ENCODE measurements around the gene APBA2.
"Not testable (repeated sequence)": the region's sequence is repeated elsewhere in the genome, so short reads cannot be mapped to it uniquely, and the experiment has no call there.

The APBA2 gene

DNA sequence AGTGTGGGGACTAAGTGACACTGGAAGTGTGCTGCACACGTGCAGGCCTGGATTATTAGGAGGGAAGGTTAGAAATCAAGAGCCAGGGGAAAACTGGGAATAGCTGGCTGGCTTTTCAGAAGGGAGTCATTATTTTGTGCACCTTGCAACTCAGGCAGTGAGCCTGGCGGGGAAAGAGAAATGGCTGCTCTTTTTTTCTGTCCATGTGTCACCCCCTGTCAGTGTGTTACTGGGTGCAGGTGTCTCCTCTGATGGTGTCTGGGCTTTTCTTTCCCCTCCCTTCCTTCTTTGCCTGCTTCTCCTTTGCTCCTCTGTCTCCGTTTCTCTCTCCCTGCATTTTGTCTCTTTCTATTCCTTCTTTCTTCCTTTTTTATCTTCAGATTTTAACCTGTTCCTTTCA, 130.7 kb downstream of the APBA2 start:
- DNase-seq = no peak

DNA sequence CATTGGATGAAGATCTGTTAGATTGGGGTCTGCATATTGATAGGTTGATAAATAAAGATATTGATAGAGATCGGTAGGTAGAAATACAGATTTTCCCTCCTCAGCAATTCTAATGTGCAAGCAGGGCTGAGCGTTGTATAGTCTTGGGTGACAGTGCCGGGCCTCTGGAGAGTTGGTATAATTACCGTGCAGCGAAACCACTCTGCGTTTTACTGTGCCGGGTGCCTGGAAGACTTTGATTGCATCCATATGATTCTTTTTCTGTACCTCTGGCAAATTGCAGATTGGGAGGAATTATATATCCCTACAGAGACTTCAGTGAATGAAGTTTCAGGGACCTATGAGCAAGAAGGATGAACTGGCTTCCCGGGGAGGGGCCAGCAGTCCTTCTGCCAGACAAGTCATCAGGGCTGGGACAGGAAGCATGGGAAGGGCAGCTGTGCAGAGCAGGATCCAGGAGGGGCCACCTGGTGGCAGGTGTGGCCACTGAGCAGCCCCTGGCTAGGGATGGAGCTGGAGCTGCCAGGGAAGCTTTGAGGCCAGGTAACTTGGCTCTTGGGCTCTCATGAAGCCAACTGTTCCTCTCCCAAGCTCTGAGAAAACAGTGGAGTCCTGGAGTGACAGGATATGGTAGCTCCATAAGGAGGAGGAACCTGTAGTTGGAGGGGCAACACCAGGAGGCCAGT, 132.5 kb downstream of the APBA2 start:
- DNase-seq = no peak

DNA sequence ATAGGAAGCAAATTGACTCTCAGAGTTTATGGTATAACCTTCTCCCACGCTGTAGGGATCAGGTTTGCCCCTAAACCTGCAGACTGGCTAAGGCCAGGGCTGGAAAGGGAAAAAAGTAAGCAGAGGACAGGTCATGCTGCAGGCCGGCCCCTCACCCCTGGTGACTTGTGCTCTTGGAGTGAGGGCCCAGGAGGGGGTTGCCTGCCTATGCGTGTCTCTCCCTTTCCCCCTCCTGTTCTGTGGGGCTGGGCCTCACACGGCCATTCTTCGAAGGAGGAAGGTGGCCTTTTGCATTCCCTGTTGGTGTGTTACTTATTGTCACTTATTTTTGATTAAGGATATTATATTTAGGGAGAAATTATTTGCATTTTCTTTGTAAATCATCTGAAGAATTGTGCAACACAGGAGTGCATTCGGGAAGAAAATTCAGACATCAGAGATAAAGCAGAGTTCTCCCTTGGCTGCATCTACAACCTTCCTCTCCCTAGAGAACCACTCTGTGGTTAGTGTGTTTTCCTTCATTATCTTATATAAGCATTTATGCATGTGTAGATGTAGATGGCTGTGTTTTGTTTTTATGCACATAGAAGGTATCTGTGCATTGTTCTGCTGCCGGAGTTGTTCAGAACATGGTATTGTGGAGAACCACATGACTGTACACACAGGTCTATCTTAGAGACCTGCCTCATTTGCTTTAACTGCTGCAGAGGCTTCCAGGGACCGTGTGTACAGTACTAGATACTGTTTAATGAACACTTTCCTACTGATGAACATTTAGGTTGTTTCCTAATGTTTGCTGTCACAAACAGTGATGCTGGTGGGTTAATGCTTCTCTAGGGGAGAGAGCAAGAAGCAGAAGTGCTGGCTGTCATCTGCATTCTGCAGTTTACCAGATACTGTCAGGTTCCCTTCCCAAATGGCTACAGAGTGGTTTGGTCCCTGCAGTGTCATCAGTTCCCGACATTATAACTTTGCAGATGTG, 133.5 kb downstream of the APBA2 start:
- DNase-seq = no peak

DNA sequence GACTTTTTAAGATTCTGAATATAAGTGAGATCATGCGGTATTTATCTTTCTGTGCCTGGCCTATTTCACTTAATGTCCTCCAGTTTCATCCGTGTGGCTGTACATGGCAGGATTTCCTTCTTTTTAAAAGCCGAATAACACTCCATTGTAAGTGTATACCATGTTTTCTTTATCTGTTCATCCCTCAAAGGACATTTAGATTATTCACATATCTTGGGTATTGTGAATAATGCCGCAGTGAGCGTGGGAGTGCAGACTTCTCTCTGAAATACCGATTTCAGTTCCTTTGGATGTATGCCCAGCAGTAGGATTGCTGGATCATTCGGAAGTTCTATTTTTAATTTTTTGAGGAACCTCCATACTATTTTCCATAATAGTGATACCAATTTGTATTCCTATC, 136.1 kb downstream of the APBA2 start:
- peak; percentile 57 for DNase-seq

DNA sequence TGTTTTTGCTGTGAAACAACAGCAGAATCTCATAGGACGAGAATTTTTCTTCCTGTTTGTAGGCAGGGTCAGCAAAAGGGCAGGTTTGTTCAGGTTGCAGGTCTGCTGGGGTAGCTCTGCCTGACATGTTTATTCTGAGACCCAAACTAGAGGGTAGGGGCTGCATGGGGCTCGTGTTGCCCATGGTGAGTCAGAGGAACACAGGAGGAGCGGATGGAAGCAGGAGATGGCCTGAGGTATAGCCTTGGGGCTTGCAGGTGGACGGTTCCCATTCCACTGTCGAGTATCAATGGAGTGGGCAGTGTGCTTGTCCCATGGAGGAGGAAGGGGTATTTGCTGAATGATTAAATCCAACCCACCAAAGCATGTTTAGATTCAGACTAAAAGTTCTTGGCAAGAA, 138.9 kb downstream of the APBA2 start:
- no peak for DNase-seq

DNA sequence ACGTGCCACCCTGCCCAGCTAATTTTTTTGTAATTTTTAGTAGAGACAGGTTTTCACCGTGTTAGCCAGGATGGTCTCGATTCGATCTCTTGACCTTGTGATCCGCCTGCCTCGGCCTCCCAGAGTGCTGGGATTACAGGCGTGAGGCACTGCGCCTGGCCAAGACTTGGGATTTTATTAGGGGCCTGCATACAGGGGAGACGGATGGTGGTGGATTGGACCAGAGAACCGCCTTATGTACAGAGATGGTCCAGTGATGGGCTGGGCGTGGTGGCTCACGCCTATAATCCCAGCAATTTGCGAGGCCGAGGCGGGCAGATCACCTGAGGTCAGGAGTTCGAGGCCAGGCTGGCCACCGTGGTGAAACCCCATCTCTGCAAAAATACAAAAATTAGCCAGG, 139.6 kb downstream of the APBA2 start:
- not testable (repeated sequence) for DNase-seq

DNA sequence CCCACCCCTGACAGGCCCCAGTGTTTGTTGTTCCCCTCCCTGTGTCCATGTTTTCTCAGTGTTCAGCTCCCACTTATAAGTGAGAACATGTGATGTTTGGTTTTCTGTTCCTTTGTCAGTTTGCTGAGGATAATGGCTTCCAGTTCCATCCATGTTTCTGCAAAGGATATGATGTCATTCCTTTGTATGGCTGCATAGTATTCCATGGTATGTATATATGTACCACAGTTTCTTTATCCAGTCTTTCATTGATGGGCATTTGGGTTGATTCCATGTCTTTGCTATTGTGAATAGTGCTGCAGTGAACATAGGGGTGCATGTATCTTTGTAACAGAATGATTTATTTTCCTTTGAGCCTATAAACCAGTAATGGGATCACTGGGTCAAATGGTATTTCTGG, 142.4 kb downstream of the APBA2 start:
- not testable (repeated sequence) for DNase-seq

DNA sequence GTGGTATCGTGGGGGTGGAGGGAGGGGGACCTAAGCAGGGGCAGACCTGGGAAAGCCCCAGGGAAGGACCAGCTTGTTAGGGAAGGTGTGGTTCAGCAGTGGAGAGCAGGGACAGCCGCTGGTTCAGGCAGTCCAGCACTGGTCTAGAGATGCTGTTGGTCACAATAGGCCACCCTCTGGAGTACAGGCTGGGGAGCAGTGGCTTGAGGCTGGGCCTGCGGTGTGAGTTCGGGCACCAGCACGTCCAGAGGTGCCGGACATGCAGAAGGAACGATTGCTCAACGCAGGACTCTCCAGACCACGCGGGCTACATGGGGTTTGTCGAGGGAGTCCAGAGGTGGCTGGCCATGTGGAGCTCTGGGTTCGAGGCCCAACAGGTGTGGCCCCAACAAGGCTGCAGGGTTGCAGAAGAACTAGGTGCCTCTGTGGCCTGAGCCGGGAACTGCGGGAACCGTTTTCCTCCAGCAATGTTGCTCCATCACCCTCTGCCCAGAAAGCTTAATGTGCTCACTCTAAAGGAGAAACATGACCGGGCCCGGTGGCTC, 143.9 kb downstream of the APBA2 start:
- DNase-seq = no peak

DNA sequence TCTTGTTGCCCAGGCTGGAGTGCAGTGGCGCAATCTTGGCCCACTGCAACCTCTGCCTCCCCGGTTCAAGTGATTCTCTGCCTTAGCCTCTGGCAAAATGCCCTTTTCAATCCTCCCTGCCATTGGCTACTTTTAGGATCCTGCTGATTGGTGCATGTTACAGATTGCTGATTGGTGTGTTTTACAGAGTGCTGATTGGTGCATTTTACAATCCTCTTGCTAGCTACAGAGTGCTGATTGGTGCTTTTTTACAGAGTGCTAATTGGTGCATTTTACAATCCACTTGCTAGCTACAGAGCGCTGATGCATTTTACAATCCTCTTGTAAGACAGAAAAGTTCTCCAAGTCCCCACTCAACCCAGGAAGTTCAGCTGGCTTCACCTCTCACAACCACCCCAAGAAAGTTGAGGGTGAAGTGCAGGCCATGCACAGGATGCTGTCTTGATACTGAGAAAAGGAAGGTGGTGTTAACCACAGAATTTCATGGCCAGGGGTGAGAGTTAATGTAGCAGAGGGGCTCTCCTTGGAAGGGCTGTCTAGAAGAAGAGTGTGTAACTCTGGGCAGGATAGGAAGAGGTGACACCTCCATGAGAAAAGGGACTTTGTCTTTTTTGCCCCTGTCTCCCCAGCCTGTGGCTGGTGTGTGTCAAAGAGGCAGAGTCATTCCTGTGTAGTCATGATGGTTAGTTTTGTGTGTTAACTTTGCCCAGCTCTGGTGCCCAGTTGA, 145.9 kb downstream of the APBA2 start:
- no peak for DNase-seq

DNA sequence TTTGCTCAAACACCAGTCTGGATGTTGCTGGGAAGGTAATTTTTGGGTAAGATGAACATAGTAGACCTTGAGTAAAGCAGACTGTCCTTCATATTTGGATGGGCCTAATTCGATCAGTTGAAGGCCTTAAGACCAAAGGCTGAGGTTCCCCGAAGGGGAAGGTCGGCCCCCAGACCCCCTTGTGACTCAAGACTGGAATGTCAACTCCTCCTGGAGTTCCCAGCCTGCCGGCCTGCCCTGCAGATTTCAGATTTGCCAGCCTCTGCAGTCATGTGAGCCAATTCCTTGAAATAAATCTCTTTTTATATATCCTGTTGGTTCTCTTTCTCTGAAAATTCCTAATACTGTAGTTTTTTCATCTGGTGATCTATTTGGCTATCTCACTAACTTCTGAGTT, 146.5 kb downstream of the APBA2 start:
- no peak for DNase-seq

DNA sequence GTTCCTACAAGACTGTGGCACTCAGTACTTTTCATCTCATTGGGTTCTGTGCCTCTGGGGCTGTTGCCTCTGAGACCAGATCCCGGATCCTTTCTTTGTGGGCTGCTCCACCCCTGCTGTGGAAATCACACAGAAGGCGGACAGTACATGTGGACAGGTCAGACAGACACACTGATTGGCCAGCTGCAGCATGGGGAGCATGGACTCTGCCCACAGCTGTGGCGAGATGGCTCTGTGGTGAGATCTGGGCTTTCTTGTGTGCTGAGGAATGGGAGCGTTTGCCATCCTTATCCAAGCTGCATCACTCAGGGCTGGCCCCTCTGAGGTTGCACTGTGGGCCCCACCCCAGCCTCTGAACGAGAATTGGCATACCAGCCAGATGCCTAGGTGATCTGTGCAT, 147.0 kb downstream of the APBA2 start:
- no peak for DNase-seq

DNA sequence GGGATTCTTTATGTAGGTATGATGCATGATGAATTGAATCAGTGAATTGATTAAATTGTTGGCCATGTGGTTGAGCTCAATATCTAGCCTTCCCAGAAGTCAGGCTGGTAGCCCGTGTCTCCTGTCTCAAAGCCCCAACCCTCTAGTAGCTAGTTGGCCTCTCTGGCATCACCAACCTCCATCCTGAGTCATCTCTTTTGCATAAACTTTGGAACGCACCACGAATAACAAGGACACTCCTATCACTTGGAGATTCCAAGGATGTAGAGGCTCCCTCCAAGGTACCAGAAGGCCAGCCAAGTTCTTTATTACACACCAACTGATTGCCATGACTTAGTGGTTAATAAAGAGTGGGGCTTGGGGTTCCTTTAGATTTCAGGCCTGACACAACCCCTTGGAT, 148.4 kb downstream of the APBA2 start:
- no peak for DNase-seq

DNA sequence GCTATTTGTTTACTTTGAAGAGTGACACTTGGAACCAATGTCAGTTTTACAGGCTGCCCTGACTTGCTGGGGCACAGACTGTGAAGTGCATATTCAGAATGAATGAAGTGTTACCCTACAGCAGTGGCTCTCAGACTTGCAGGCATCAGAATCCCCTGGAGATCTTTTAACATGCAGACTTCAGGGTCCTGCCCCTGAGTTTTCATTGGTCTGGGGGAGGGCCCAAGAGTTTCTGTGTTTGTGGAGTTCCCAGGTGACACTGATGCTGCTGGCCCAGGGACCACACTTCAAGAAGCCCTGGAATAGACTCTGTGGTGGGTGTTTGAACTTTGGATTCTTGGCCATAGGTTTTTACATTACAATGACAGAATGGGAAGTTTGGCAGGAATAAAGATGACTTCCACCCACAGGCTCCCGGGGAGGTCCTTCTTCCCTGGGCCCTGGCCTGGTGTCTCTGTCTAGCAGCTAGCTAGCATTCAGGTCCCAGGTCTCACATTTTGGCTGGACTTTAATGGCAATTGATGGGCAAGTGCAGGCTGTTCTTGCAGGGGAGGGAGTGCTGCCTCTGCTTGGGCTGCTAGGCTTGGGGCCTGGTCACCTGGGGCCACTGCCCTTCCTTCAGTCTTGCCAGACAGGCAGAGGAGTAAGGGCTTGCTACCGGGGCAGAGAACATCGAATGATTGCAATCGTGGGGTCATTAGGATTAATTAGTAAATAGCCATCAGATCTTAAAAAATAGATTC, 149.0 kb downstream of the APBA2 start:
- no peak for DNase-seq

DNA sequence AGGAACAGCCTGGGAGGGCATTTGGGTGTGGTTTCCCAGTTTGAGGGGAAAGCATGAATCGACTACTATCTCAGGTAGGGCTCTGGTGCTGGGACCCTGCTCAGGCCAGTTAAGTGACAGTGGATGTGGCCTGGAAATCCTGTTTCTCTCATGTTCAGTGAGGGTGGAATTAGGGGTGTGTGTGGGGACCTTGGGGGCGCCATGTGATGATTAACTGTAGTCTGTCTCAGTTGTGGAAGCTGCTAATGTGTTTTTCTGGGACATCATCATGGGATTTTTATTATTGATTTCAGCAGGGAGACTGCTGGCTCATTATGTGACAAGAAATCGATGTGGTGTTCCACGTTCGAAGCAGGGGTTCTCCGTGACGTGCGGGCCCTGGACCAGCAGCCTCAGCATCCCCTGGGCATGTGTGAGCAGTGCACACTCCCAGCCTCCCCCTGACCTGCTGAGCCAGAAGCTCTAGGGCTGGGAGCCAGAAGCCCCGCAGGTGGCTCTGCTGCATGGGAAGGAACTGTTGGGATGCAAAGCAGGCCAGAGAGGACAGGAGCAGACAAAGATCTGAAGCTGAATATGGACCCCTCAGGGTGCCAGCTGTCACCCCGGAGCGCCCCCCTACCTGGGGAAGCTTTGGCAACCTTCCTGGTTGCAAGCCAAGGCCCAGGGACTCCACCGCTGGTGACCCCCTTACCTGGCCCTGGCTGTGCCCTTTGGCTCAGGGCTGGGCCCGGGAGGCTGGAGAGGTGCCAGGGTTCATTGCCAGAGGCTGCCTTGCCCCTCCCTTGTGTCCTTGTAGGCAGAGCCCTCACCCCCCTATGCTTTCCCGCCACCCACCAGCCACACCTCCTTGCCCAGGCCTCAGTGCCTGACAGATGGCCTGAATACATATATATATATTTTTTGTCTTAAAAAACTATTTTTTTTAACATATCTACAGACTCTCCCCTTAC, 149.8 kb downstream of the APBA2 start:
- no peak for DNase-seq

DNA sequence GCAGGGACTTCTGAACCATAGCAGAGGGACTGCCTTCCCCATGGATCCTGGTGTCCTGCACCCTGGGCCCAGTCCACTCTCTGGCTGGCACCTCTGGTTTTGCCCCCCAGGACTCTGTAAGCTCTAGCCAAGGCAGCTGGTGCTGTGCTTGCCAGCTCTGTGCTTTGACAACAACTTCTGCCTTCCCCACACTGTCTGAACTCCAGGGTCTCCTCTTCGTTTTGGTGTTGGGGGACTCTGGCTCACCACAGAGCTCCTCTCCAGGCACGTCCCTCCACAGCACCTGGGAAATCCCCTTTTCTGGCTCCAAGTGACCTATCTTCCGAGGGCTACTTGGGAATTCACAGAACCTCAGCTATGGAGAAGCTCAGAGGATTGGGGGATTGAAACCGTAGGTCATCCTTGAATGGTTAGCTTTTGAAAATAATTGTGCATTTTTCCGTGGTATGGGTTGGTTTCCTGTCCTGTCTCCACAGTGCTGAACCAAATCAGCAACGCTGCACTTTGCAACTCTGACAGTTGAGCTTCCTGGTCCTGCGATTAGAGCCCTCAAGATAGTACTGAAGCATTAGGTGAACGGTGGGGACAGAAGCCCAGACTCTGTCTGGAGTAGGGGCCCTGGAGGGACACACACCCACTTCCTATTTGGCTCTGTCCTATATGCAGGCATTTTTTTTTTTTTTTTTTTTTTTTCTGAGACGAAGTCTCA, 152.4 kb downstream of the APBA2 start:
- no peak for DNase-seq

DNA sequence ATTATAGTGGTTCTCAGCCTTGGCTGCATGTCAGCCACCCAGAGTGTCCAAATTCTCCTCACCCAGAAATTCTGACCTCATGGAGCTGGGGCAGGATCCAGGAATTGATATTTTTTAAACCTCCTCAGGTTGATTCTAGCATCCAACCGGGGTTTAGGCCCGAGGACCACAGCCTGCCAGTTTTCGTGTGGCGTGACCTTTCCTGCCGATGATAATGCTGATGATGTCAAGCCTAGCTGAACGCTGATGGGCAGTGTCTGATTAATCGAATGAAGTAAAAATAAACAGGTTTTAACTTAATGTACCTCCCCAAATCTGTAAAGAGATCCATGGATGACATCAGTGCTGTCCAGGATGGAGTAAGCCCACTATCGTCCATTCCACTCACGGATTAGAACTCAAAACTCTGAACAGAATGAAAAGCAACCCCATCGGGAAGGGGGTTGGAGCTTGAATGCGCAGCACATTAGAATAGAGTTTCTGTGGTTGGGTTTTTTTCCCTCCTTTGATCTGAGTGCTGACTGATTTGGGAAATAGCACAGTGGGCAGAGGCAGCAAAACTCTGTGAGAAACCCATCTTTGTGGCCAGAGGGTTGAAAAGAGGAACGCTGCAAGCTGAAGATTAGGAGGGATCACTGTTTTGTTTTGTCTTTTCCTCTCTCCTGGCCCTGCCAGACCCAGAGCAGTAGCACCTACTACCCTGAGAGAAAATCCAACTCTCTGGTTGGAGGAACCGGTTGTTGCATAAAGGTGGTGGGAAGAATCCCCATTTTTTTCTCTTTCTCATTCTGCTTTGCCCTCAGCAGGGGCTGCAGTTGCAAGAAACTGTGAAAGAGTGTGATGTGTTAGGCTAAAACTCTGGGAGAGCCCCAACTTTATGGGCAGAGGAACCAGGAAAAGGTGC, 153.9 kb downstream of the APBA2 start:
- no peak for DNase-seq

DNA sequence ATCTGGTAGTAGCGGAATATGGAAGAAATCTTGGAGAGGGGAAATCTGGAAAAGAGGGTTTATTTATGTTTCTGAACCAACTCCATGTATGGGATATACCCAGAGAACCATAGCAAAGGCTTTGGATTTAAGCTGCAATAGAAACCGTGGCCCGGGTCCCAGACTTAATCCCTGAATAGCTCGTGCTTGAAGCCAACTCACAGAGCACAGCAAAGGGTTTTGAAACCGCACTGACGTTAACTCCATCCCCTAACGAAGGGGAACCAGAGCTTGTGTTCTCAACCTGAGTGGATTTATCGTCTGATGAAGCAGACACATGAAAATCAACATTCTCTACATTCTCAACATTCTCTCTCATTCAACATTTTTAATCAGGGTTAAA, 154.6 kb downstream of the APBA2 start:
- DNase-seq = no peak

DNA sequence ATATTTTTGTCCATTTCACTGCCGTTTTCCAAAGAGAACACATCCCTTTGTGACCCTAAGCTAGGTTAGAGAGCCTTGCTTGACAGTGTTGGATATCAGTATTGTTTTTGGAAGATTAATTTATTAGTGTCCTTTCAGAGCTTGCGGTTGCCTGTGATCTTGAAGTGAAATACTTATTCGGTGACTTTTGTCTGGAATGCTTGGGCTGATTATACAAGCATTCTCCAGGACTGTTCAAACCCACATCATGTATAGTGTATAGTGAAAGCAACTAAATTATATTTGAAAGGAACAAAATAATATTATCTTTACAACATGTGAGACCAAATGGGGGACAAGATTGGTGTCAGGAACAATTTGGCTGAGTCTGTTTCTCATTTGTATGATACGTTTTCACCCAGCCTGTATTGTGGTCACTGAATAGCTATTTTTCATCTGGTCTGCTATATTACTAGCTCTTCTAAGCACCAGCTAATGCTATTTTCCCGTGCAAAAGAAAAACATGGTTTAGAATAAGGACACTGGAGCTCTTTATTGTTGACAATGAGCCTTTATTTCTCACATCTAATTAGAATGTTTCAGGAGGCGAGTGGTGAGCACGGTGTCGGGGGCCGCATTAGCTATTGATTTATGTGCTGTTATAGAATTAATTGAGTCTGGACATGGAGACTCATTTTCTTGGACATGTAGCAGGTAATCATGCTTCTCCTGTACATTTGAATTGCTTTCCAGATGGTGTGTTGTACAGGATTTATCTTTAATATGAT, 158.1 kb downstream of the APBA2 start:
- no peak for DNase-seq

DNA sequence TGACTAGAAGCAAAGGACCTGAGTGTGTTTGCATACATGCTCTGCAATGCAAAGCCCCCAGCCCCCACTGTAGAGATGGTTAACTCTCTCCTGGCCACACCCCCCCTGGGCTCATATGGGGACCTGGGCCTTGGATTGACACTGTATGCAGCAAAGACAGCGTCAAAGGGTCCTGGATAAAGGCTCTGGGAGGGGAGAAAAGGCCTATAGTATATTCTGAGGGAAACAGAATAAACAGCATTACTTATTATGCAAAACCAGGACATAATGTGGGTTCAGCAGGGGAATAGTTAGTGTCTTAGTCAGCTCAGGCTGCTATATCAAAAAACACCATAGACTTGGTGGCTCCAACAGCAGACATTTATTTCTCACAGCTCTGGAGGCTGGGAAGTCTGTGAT, 158.7 kb downstream of the APBA2 start:
- no peak for DNase-seq

All from NCI-H226 (cell line).